Muscle of leg (tissue), 11 donors: ENCODE data around the gene PTPRN2. TPM values are rescaled to one million over a fixed set of nuclear protein-coding genes. Genes with fewer than 3 reads are reported as not detected.

Experiments
- DNase-seq: peaks from one replicate; pipeline ENCODE4 v3.0.0; 2013
- H3K27ac ChIP-seq: one replicate; pipeline ENCODE4 v1.5.1; 2013; ENCODE audit warnings: mild to moderate bottlenecking, low read length, control low read depth
- H3K27me3 ChIP-seq: one replicate; pipeline ENCODE4 v1.6.1; 2013; ENCODE audit warnings: low read length; ENCODE audit not compliant: control insufficient read depth, insufficient read depth
- H3K36me3 ChIP-seq: one replicate; pipeline ENCODE4 v1.6.1; 2013; ENCODE audit warnings: low read length; ENCODE audit not compliant: control insufficient read depth, insufficient read depth
- H3K4me1 ChIP-seq: one replicate; pipeline ENCODE4 v1.6.1; 2013; ENCODE audit warnings: low read length; ENCODE audit not compliant: control insufficient read depth, insufficient read depth
- H3K4me3 ChIP-seq: one replicate; pipeline ENCODE4 v1.5.1; 2013; ENCODE audit warnings: low read length, control low read depth
- H3K9me3 ChIP-seq: replicated peaks from 2 replicates; pipeline ENCODE4 v1.6.1; 2013; ENCODE audit warnings: low read depth, low read length; ENCODE audit not compliant: control insufficient read depth
- WGBS: methylation state at CpG from one replicate; pipeline ENCODE4 v1.1.5; 2013; ENCODE audit warnings: missing lambda C conversion rate; ENCODE audit not compliant: insufficient coverage; 5-methylcytosine and 5-hydroxymethylcytosine counted together
- polyA plus RNA-seq, 8 donors: library from polyadenylated mRNA; unstranded; fragments of 120-200 nt; gene quantifications; one replicate each; pipeline versions ENCODE4 v1.2.1 to v1.2.3, GENCODE V29; 2013; ENCODE audit warnings: inconsistent platforms in 1 of 8, low replicate concordance in 1 of 8; ENCODE audit not compliant: insufficient read length in 8 of 8, insufficient read depth in 1 of 8
- total RNA-seq: library from RNA; stranded (reverse); fragments of 120-200 nt; gene quantifications from one replicate; pipeline ENCODE4 v1.2.4, GENCODE V29; 2013

PTPRN2 gene
- total and polyA plus RNA-seq, 9 donors = 1.4 to 2.9 (median 2.3) TPM

- no peaks in the 10 kb centered on the region for H3K36me3 ChIP-seq
- 89% methylated on average over 33 of the region's 50 CpGs for WGBS
- no peaks in the 10 kb centered on the region for H3K9me3 ChIP-seq
- no peak overlapping the region for H3K27ac ChIP-seq
- no peak for DNase-seq
- H3K4me1 ChIP-seq = no peaks in the 10 kb centered on the region
- H3K27me3 ChIP-seq = peaks cover 2% of the 10 kb centered on the region
- H3K4me3 ChIP-seq = no peak overlapping the region
Measured at GRCh38 chr7:158484801-158485531, 102.7 kb downstream of the PTPRN2 start.

GRCh38 chr7:158482480-158482879 is 105.1 kb downstream of the PTPRN2 start:
- H3K9me3 ChIP-seq = no peaks in the 10 kb centered on the region
- no peak for DNase-seq
- H3K27me3 ChIP-seq = no peaks in the 10 kb centered on the region
- H3K4me1 ChIP-seq = no peaks in the 10 kb centered on the region
- H3K36me3 ChIP-seq = no peaks in the 10 kb centered on the region
- H3K27ac ChIP-seq = no peak overlapping the region
- no CpG with 5 or more reads among the region's 3 CpGs for WGBS
- H3K4me3 ChIP-seq = no peak overlapping the region

DNA sequence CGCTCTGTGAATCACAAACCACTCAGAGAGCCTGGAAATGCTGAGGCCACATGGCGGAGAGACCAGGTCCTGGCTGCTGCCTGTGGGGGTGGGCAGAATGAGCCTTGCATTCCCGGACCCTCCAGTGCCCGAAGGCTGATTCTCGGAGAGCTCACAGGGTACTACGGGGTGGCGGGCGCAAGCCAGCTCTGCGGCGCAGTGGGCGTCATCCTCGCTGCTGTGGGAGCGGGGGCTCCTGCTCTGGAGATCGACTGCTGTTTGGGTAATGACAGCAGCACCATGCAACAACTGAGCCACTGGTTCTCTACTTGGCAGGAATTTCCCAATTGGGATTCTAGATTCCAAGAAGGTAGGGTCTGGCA is 108.0 kb downstream of the PTPRN2 start:
- Histone ChIP-seq H3K9me3 (no peaks in the 10 kb centered on the region), H3K27me3 (no peaks in the 10 kb centered on the region), H3K27ac (no peak overlapping the region), H3K4me3 (no peak overlapping the region), H3K4me1 (peaks cover 2% of the 10 kb centered on the region), H3K36me3 (no peaks in the 10 kb centered on the region)
- no peak for DNase-seq
- WGBS = 89% methylated on average over 14 of the region's 14 CpGs

- peaks cover 2% of the 10 kb centered on the region for H3K4me1 ChIP-seq
- no peak overlapping the region for H3K27ac ChIP-seq
- H3K27me3 ChIP-seq = no peaks in the 10 kb centered on the region
- 75% methylated on average over 8 of the region's 20 CpGs for WGBS
- no peak for DNase-seq
- no peak overlapping the region for H3K4me3 ChIP-seq
- H3K9me3 ChIP-seq = no peaks in the 10 kb centered on the region
- H3K36me3 ChIP-seq = no peaks in the 10 kb centered on the region
Measured at GRCh38 chr7:158479021-158479663, 108.5 kb downstream of the PTPRN2 start.

- no peak overlapping the region for H3K4me3 ChIP-seq
- WGBS = 79% methylated on average over 12 of the region's 13 CpGs
- H3K4me1 ChIP-seq = peaks cover 9% of the 10 kb centered on the region
- no peaks in the 10 kb centered on the region for H3K36me3 ChIP-seq
- H3K27me3 ChIP-seq = no peaks in the 10 kb centered on the region
- no peaks in the 10 kb centered on the region for H3K9me3 ChIP-seq
- DNase-seq = no peak
- H3K27ac ChIP-seq = no peak overlapping the region
Measured at GRCh38 chr7:158477866-158478265, 109.8 kb downstream of the PTPRN2 start.

DNA sequence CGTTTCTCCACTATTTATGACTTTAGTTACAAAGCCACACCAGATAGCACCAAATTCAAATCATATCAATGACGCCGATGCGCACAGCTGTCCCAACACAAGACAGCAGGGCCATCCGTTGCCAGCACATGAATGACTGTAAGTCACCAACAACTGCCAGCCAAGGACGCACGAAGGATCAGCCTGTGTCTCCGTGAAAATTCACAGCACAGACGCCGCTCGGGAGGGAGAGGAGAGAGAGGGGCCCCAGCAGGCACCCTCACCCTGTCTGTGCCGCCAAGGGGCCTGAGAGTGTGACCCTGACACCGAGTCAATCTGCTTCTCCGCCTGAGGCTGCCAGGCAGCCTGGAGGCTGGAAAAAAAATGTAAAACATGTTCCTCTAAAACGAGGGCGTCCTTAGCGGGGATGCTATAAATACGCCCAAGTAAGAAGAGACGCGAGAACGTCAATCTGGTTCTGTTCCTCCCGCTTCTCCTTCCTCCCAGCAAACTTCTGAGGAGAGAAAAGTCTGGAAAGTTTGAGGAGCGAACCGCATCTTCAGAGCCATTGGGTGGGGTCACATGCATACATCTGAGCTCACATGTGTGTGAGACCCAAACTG is 111.2 kb downstream of the PTPRN2 start:
- no peaks in the 10 kb centered on the region for H3K27me3 ChIP-seq
- H3K4me1 ChIP-seq = peaks cover 11% of the 10 kb centered on the region
- no peaks in the 10 kb centered on the region for H3K36me3 ChIP-seq
- no peak overlapping the region for H3K27ac ChIP-seq
- DNase-seq = peak; percentile 17
- no peaks in the 10 kb centered on the region for H3K9me3 ChIP-seq
- no peak overlapping the region for H3K4me3 ChIP-seq
- WGBS = 72% methylated on average over 24 of the region's 24 CpGs

- H3K36me3 ChIP-seq = no peaks in the 10 kb centered on the region
- H3K9me3 ChIP-seq = no peaks in the 10 kb centered on the region
- H3K27ac ChIP-seq = no peak overlapping the region
- no peak for DNase-seq
- H3K27me3 ChIP-seq = no peaks in the 10 kb centered on the region
- no peak overlapping the region for H3K4me3 ChIP-seq
- peaks cover 11% of the 10 kb centered on the region for H3K4me1 ChIP-seq
- no CpG with 5 or more reads among the region's 6 CpGs for WGBS
Measured at GRCh38 chr7:158475679-158476052, 112.0 kb downstream of the PTPRN2 start.

- DNase-seq = no peak
- H3K4me1 ChIP-seq = peaks cover 11% of the 10 kb centered on the region
- no peak overlapping the region for H3K4me3 ChIP-seq
- no peak overlapping the region for H3K27ac ChIP-seq
- no peaks in the 10 kb centered on the region for H3K36me3 ChIP-seq
- H3K9me3 ChIP-seq = no peaks in the 10 kb centered on the region
- WGBS = 78% methylated on average over 15 of the region's 22 CpGs
- H3K27me3 ChIP-seq = no peaks in the 10 kb centered on the region
Measured at GRCh38 chr7:158475036-158475678, 112.5 kb downstream of the PTPRN2 start.

DNA sequence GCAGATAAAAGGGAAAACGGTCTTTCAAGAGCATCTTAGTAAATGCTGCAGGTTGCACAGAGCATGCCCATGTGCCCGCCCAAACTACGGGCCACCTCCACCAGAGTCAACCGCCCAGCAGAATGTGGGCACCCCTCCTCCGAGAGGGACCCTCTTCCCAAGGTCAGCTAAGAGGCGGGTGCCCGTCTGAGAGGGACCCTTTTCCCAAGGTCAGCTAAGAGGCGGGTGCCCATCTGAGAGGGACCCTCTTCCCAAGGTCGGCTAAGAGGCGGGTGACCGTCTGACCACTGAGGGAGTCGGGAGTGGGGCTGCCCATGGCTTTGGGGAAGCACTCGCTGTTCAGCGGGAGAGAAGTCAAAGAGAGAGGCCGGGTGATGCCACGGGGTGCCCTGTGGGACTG is 113.1 kb downstream of the PTPRN2 start:
- H3K27ac ChIP-seq = no peak overlapping the region
- H3K9me3 ChIP-seq = no peaks in the 10 kb centered on the region
- peaks cover 11% of the 10 kb centered on the region for H3K4me1 ChIP-seq
- no peaks in the 10 kb centered on the region for H3K27me3 ChIP-seq
- no peak for DNase-seq
- H3K4me3 ChIP-seq = no peak overlapping the region
- no peaks in the 10 kb centered on the region for H3K36me3 ChIP-seq
- 88% methylated on average over 16 of the region's 16 CpGs for WGBS

- DNase-seq = no peak
- Histone ChIP-seq H3K4me3 (no peak overlapping the region), H3K9me3 (no peaks in the 10 kb centered on the region), H3K4me1 (peaks cover 11% of the 10 kb centered on the region), H3K36me3 (no peaks in the 10 kb centered on the region), H3K27ac (no peak overlapping the region), H3K27me3 (no peaks in the 10 kb centered on the region)
- WGBS = 89% methylated on average over 10 of the region's 12 CpGs
Measured at GRCh38 chr7:158473946-158474345, 113.7 kb downstream of the PTPRN2 start.
